A549 treated with CORT108297 at 1 μM for 4 hours (cell line): ENCODE results near the gene KEL. TPM values are rescaled to one million over a fixed set of nuclear protein-coding genes. Genes with fewer than 3 reads are reported as not detected.

Experiments
- total RNA-seq: library from RNA; stranded (reverse); fragments of 200-300 nt; extraction: Qiagen RNA extraction; gene quantifications from 5 replicates; pipeline ENCODE4 v1.2.3, GENCODE V29; 2022

Gene KEL, protein sequence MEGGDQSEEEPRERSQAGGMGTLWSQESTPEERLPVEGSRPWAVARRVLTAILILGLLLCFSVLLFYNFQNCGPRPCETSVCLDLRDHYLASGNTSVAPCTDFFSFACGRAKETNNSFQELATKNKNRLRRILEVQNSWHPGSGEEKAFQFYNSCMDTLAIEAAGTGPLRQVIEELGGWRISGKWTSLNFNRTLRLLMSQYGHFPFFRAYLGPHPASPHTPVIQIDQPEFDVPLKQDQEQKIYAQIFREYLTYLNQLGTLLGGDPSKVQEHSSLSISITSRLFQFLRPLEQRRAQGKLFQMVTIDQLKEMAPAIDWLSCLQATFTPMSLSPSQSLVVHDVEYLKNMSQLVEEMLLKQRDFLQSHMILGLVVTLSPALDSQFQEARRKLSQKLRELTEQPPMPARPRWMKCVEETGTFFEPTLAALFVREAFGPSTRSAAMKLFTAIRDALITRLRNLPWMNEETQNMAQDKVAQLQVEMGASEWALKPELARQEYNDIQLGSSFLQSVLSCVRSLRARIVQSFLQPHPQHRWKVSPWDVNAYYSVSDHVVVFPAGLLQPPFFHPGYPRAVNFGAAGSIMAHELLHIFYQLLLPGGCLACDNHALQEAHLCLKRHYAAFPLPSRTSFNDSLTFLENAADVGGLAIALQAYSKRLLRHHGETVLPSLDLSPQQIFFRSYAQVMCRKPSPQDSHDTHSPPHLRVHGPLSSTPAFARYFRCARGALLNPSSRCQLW
- not detected in 5 replicates for total RNA-seq

DNA sequence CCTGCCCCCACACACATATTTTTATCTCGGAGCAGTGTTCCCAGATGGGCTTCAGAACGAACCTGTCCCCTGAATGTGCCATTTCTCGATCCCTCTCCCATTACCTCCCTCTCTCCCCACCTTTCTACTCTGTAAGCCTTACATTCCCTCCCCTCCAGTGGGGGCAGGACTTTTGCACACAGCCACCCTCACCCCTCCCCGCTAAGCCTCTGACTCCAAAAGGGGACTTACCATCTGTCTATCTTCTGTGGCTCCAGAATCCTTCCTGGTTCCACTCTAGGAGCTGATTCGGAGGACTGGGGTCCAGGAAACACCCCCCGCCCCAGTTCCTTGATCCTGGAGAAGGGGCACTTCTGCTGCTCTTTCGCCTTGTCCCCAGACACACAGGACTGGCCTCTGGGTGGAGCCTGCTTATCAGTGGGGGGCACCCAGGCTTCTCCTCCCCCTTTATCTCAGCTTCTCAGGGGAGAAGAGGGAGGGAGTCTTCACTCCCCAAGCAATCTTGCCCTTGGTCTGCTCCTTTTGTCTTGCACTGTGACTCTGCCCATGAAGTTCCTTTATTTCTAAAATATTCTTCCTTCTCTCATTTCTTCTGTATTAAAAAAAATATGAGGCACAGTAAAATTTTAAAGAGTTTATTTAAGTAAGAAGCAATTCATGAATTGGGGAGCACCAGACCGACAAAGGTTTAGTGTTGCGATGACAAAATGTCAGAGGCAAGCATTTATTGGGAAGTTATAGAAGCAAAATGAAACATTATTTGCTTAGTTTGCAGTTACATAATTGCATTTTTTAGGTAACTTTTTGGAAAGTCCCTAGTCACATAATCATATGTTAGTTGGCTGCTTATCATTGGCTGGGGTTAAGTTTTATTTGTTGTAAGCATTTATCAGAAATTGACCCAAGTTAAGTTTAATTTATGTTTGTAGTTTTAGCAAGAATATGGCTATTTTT lies at the start of gene KEL:
Gene KEL (minus strand): TSS at position 391 of the 954 bp plus-strand sequence. CDS start 157 bp downstream, at position 234.

DNA sequence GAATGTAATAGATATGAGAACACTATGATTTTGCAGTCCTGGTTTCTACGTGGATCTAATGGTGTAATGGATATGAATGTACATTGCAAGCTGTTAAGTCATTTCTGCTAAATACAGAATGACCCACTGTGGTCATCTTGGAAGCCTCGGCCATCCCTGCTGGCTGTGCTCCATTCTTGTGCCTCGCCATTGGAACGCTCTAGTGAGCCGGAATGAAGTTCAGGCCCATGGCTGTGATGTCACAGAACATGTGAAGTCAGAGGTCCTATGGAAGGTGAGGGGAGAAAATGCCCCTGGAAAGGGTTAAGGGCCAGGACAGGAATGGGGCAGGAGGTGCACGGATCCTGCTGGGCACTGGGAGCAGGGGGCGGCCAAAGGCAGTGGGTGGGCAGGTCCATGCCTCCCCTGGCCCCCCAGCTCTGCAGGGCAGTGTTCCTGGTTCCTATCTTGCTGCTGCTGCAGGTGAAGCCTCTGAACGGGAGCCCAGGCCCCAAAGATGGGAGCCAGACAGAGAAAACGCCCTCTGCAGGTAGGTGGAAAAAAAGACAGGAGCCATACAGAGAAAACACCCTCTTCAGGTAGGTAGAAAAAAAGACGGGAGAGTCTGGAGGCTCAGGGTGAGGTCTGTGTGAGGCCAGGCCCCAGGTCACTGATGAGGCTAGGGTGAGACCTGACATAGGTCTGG lies 22.8 kb downstream of the KEL start, which contains the start of gene LLCFC1:
Gene LLCFC1 (plus strand): TSS at position 259 of the 685 bp plus-strand sequence. CDS start 138 bp downstream, at position 397.

GRCh38 chr7:142933624-142934023 lies 28.5 kb downstream of the KEL start, which contains the start of gene TRPV5:
Gene TRPV5 (minus strand): TSS chr7:142933746. CDS start chr7:142933459, 287 bp downstream.

Other genes starting within 250 kb of the KEL start
- gene PRSS1, start 212.9 kb downstream of the KEL start, total RNA-seq: not detected in 5 replicates
- not detected in 5 replicates for gene PRSS2, start 191.4 kb downstream of the KEL start, total RNA-seq
- 0.24 to 0.44 TPM (median 0.32 TPM) in 5 replicates for gene EPHB6, start 107.3 kb downstream of the KEL start, total RNA-seq
- not detected in 5 replicates for gene TRPV6, start 76.6 kb downstream of the KEL start, total RNA-seq
- not detected in 5 replicates for gene TRPV5, start 28.6 kb downstream of the KEL start, total RNA-seq
- gene LLCFC1, start 22.9 kb downstream of the KEL start, total RNA-seq: not detected in 5 replicates
- not detected in 5 replicates for gene OR9A2, start 64.8 kb upstream of the KEL start, total RNA-seq
- gene OR6V1, start 90.0 kb upstream of the KEL start, total RNA-seq: not detected in 5 replicates
- gene PIP, start 169.7 kb upstream of the KEL start, total RNA-seq: 0.15 to 0.38 TPM (median 0.18 TPM) in 3 of 5 replicates, not detected in the others
- not detected in 5 replicates for gene TAS2R39, start 221.1 kb upstream of the KEL start, total RNA-seq